ENCODE data around the gene EPHA7. TPM values are rescaled to one million over a fixed set of nuclear protein-coding genes. Genes with fewer than 3 reads are reported as not detected.

Gene EPHA7
- total RNA-seq, 1 experiment from 2014 or later = 9.5 TPM

- no peak overlapping the region for H3K23ac ChIP-seq (ENCODE audit: insufficient read length, low read depth, low read length)
- H3K18ac ChIP-seq (ENCODE audit: insufficient read length, low read depth, low read length) = no peak overlapping the region
- H2AFZ ChIP-seq (ENCODE audit: low read length) = no peak overlapping the region
- no peak overlapping the region for H4K5ac ChIP-seq (ENCODE audit: insufficient read length, low read depth, low read length)
- no peaks in the 10 kb centered on the region for H3K27me3 ChIP-seq (ENCODE audit: insufficient read depth, low read length)
- no peak overlapping the region for H3K4me2 ChIP-seq (ENCODE audit: insufficient read depth, insufficient read length, low read length)
- no peak for DNase-seq
- Mint-ChIP-seq H3K27ac (no peak overlapping the region), H3K4me1 (peaks cover 11 to 12% of the 10 kb centered on the region in 2 experiments), H3K4me3 (no peak overlapping the region), H3K36me3 (ENCODE audit: insufficient read depth in 1 of 3, low read depth in 3 of 3) (no peaks in the 10 kb centered on the region), H3K27me3 (ENCODE audit: low read depth) (no peaks in the 10 kb centered on the region), H3K9me3 (no peaks in the 10 kb centered on the region)
- no peak overlapping the region for H2BK12ac ChIP-seq (ENCODE audit: insufficient read length, low read depth, low read length)
- no peak overlapping the region for H3K56ac ChIP-seq (ENCODE audit: insufficient read length, low read depth, low read length)
- H3K9ac ChIP-seq (ENCODE audit: extremely low read depth, insufficient read length, low read length) = no peak overlapping the region
- no peak overlapping the region for H3K27ac ChIP-seq (ENCODE audit: insufficient read length, low read depth, low read length)
- no peak overlapping the region for H2BK15ac ChIP-seq (ENCODE audit: low read depth, low read length)
- H2AK5ac ChIP-seq (ENCODE audit: insufficient read length, low read length) = no peak overlapping the region
- no peak overlapping the region for H3T11ph ChIP-seq (ENCODE audit: low read length)
- no peak overlapping the region for H3K14ac ChIP-seq (ENCODE audit: insufficient read depth, low read length)
- no peak overlapping the region for H3K4ac ChIP-seq (ENCODE audit: low read depth, low read length)
- no peaks in the 10 kb centered on the region for H3K23me2 ChIP-seq (ENCODE audit: insufficient read length, low read depth, low read length, poor library complexity, severe bottlenecking)
- TF ChIP-seq, protein P1, sequence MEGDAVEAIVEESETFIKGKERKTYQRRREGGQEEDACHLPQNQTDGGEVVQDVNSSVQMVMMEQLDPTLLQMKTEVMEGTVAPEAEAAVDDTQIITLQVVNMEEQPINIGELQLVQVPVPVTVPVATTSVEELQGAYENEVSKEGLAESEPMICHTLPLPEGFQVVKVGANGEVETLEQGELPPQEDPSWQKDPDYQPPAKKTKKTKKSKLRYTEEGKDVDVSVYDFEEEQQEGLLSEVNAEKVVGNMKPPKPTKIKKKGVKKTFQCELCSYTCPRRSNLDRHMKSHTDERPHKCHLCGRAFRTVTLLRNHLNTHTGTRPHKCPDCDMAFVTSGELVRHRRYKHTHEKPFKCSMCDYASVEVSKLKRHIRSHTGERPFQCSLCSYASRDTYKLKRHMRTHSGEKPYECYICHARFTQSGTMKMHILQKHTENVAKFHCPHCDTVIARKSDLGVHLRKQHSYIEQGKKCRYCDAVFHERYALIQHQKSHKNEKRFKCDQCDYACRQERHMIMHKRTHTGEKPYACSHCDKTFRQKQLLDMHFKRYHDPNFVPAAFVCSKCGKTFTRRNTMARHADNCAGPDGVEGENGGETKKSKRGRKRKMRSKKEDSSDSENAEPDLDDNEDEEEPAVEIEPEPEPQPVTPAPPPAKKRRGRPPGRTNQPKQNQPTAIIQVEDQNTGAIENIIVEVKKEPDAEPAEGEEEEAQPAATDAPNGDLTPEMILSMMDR (conservative IDR thresholded peaks at IDR 0.05) = no peak
- H4K91ac ChIP-seq (ENCODE audit: insufficient read length, low read depth, low read length) = no peak overlapping the region
- H3K9me3 ChIP-seq (ENCODE audit: control insufficient read depth, low read depth, low read length) = no peaks in the 10 kb centered on the region
- no peaks in the 10 kb centered on the region for H3K79me2 ChIP-seq (ENCODE audit: insufficient read depth, low read length)
- H4K8ac ChIP-seq (replicated peaks; ENCODE audit: insufficient read length, low read depth, low read length) = no peak overlapping the region
- no peak overlapping the region for H2BK5ac ChIP-seq (ENCODE audit: insufficient read length, low read length)
- H4K20me1 ChIP-seq (ENCODE audit: control insufficient read depth, insufficient read depth, insufficient read length) = no peaks in the 10 kb centered on the region
- H2BK120ac ChIP-seq (ENCODE audit: low read depth, low read length, poor library complexity, severe bottlenecking) = no peak overlapping the region
- H3K4me1 ChIP-seq (ENCODE audit: insufficient read depth, low read length) = no peaks in the 10 kb centered on the region
- H3K79me1 ChIP-seq (ENCODE audit: insufficient read depth, low read depth, low read length, poor library complexity, severe bottlenecking) = no peaks in the 10 kb centered on the region
- H2BK20ac ChIP-seq (ENCODE audit: low read depth, low read length, poor library complexity, severe bottlenecking) = no peak overlapping the region
These were observed 177.3 kb downstream of the EPHA7 start for GRCh38 chr6:93242049-93242448.

Measured in H9 (cell line).